Stimulated activated CD4-positive, alpha-beta T cell treated with anti-CD3 and anti-CD28 coated beads, Interleukin-15, amount 100 ng/mL, for 48 hours (primary cell): ENCODE data around the gene BLID.

Experiments used
- DNase-seq, 2 donors: peaks; one replicate each; pipeline ENCODE4 v3.0.0-alpha.2; 2020; ENCODE audit warnings: low read depth in 2 of 2

Gene BLID

DNA sequence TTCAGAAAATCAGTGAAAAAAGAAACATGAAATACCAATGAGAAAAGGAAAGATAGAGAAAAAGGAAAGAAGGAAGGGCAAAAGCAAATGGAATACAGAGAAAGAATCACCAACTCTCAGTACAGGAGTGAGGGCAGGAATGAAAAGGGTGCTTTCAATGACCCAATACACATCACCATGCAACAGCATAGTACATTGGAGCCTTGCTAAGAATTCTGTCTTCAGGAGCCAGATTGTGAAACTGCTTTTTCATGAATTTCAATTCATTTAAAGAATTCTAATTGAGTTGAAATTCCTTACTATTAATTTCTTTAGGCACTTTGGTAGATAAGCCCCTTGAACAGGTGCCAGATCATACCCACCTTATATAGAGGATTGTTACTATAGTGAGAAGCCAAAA is 34.9 kb downstream of the BLID start:
- no peak for DNase-seq

DNA sequence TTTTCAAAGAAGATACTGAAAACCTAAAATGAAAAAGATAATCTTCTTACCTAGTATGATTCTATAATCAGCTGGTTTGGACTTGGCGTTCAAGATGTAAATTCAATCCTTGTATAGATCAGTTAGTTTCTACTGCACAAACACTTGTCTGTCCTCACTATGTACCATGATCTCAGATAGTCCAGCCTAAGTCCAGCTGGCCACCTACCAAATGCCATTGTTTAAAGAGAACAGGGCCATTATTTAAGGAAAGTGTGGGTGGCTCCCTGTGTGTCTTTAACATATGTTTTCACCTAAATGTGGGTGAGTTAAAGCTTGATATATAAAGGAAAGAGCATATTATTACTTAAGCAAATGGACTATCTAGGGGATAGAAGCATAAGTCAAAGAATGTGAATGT is 38.6 kb downstream of the BLID start:
- no peak for DNase-seq

DNA sequence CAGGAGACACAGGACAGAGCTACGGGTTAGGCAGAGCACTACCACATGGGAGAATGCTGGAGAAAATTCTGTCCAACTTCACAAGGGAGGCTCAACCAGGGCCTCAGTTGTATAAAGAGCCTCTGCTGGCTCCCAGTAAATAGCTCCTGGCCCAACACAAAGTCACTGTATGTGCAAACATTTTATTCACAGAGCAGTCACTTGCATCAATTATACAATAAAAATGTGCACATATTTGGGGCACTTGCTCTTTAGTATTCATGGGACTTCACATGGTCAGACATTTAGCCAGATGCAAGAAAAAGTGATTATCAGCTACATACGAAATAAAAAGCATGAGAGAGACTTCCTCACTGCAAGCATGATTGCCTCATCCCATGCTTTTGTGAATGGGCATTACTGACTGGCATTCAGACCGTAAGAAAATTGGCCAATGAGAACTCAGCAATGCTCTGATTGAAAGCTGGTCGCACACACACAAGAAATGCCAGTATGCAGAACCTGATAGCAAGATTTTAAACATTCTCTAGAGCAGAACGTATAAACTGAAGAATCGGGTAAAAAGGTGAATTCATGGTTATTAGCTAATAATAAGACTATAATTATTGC is 39.4 kb downstream of the BLID start:
- DNase-seq, result no peak

DNA sequence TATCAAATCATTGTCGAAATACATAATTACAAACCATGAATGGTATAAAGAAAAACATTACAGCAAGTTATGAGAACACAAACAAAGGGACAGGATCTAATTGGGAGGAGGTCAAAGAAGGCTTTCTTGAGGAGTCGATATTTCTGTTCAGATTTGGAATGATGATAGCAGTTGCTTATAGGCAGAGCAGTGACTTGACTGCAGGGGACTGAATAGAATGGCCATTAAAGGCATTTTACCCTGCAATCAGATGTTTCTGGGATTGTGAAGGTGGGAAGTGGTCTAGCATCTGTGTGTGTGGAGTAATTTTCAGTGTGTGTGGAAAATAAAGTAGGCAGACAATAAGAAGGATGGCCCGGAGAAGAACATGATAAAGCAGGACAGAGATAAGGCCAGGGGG is 41.0 kb downstream of the BLID start:
- no peak for DNase-seq

DNA sequence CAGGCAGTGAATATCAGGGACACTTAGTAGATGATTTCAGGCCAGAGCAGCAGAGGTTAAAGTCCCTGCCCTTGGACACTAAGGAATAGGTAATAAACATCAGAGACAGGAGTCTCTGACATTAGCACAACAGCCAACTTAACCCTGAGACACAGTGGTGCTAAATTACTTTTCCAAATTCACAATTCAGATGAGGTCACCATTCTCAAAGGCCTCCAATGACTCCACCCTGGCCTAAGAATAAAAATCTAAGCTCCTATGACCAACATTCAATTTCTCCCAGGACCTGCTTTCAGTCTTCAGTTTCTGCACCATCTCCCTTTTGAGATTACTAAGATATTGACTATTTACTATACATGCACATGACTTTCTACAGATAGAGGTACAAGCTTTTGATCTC is 42.0 kb downstream of the BLID start:
- DNase-seq, result no peak

DNA sequence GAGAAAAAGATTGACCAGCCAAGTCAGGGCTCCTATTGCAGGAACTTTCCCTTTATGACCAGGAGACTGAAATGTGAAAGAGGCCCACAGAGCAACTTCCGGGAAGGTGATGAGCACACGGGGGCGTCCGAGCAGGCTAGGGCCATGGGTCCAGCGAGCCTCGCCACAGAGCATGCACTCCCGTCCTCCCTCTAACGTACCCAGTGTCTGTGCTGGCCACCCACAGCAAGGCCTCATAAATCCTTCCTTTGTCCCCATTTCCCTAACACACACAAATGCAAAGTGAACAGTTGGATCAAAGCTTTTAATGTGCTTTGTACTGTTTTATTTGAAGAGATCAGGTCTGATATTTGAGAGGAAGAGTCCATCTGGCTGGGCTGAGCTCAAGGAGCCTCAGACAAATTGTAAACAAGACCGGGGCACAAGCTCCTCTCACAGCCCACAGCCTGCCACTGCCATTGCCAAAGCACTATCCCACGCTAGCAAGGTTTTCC is 44.3 kb downstream of the BLID start:
- DNase-seq, result no peak

DNA sequence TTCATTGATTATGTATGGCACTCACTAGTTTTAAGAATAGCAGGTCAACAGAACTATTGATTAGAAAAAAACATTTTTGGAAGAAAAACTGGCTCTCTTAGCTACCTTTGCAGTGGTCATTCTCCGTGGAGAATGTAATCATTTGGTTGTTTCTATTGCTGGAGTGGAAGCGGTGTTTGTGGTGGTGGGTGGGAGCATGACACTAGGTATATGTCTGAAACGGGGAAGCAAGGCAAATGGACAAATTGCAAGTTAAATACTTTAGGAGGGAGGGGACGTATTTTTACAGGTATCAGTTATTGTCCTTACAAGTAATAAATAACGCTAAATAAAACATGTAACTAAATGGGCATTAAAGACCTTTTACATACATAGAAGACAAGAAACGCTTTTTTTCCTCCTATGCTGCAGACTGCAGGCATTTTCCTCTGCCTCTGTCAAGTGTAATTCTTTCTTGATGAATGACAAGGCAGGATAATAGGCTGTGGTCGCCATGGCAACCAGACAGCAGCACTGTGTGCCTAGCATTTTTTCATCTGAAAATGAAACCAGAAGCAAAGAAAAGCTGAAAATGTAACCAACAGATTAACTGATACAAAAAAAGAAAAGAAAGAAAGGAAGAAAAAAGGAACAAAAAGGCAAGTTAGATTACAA is 46.2 kb downstream of the BLID start:
- DNase-seq, result no peak

DNA sequence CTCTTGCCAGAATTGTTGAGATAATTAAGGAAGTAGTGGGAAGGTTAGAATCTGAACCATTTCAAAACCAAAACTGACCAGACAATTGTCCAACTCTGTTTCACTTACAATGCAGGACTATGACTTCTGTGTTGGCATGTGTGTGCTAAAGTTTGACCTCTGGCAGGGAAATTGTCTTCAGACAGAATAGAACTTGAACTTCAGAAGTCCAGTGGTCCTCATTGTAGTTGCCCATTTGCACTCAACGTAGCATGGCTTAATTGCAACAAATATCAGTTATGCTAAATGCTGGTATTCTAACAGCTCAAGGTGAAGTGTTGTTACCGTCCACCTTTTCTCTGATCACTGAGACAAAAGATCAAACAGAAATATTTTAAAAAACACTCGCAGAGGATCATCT is 47.2 kb downstream of the BLID start:
- no peak for DNase-seq

DNA sequence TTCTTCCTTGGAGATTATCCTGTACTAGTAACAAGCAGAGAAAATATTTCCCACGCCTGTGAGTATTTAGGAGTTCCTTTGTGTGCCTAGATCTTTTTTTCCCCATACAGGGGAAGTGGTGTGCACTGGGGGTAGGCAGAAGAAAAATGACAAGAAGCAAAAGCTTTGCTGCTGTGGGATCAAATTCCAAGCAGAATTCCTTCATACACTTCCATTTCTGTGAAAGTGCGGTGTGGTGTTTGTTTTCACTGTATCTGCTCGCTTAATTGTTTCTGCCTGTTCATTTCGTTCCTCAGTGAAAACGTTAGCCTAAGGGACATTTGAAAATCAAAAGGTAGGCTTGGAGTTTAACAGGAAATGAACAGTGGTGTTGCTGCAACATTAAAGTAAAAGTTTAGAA is 47.9 kb downstream of the BLID start:
- no peak for DNase-seq
